HEK293T (cell line): ENCODE measurements around the gene FTO.

Source experiments
- ARNT ChIP-seq: fragments of 450-650 bp; IDR thresholded peaks from 2 replicates; pipeline ENCODE4 v1.6.1; 2017; ENCODE audit warnings: mild to moderate bottlenecking
- FOXA1 ChIP-seq: fragments of 450-650 bp; IDR thresholded peaks from 2 replicates; pipeline ENCODE4 v1.6.1; 2016; ENCODE audit warnings: mild to moderate bottlenecking

- TF ChIP-seq FOXA1 (no peak), ARNT (no peak)
Measured at GRCh38 chr16:53744449-53744848, 40.5 kb downstream of the FTO start.
